HepG2 (cell line): Measurements from ENCODE around the gene GFAP. TPM values are rescaled to one million over a fixed set of nuclear protein-coding genes. Genes with fewer than 3 reads are reported as not detected.

ENCODE experiments used
- ATAC-seq: fragments of 200-7000 bp; cut with Tn5 transposase; 3 replicates; pipeline ENCODE4 v1.9.1; 2020; ENCODE audit warnings: mild to moderate bottlenecking, moderate library complexity
- BruUV-seq: library from RNA; stranded (reverse); fragments of 400-500 nt; replicated peaks from 2 replicates; lab custom pipeline; 2021; lab: Mats Ljungman, UMichigan
- CTCF ChIA-PET: fragments of 300-600 bp; formaldehyde crosslinking; extraction: SDS; loops from one replicate; lab custom pipeline; 2021; ENCODE audit warnings: low total read pairs, inconsistent platforms, low intra/inter-chr PET ratio; lab: Yijun Ruan, JAX
- POLR2A ChIA-PET: fragments of 350-600 bp; sonication (Branson Sonifier 250); formaldehyde crosslinking; loops from one replicate; lab custom pipeline; 2020; ENCODE audit warnings: antibody characterized with exemption, inconsistent platforms; lab: Yijun Ruan, JAX
- DNase-seq: peaks from one replicate; pipeline ENCODE4 v3.0.0-alpha.2; 2015; ENCODE audit warnings: low spot score
- FAIRE-seq: peaks from 3 replicates; lab custom pipeline; 2011; peaks lifted over from hg19 to GRCh38; lab: Jason Lieb, UNC
- H2AFZ ChIP-seq: one replicate; pipeline ENCODE4 v1.6.1; 2011; ENCODE audit warnings: low read length, inconsistent platforms
- H3K27ac ChIP-seq: fragments of 300-600 bp; 3 replicates; pipeline ENCODE4 v1.8.0; 2011; ENCODE audit warnings: mixed run types, mild to moderate bottlenecking, mixed read lengths, low read length, inconsistent platforms; ENCODE audit not compliant: insufficient read depth; ENCODE audit errors: extremely low read length
- H3K27me3 ChIP-seq, 2 experiments: fragments of 200-600 bp in 1 of 2; 2 replicates in 1 of 2; 3 replicates in 1 of 2; pipeline versions ENCODE4 v1.6.0 to v1.8.0; 2011; ENCODE audit warnings: low read length in 2 of 2, mild to moderate bottlenecking in 2 of 2, moderate library complexity in 2 of 2, inconsistent platforms in 1 of 2; ENCODE audit not compliant: insufficient read depth in 2 of 2, control insufficient read depth in 1 of 2
- H3K36me3 ChIP-seq, 2 experiments: fragments of 200-600 bp in 1 of 2; replicated peaks in 1 of 2; 2 replicates in 1 of 2; 3 replicates in 1 of 2; pipeline versions ENCODE4 v1.5.1 to v1.8.0; 2011; ENCODE audit warnings: low read length in 2 of 2, inconsistent platforms in 1 of 2; ENCODE audit not compliant: insufficient read depth in 2 of 2, control insufficient read depth in 1 of 2
- H3K4me1 ChIP-seq: 2 replicates; pipeline ENCODE4 v1.5.1; 2012; ENCODE audit warnings: low read length, inconsistent platforms; ENCODE audit not compliant: insufficient read depth
- H3K4me2 ChIP-seq: 2 replicates; pipeline ENCODE4 v1.6.0; 2011; ENCODE audit warnings: low read depth, low read length, inconsistent platforms
- H3K4me3 ChIP-seq, 3 experiments: fragments of 200-600 bp in 1 of 3; sonication (generic), shearing (Covaris generic) in 1 of 3; replicated peaks in 1 of 3; 2 replicates each; pipeline ENCODE4 v1.5.1; 2011 to 2016; ENCODE audit warnings: low read length in 3 of 3, inconsistent platforms in 2 of 3, low read depth in 2 of 3, mild to moderate bottlenecking in 2 of 3, control low read depth in 1 of 3, mixed read lengths in 1 of 3; ENCODE audit not compliant: insufficient read depth in 1 of 3
- H3K79me2 ChIP-seq: one replicate; pipeline ENCODE4 v1.6.1; 2011; ENCODE audit warnings: low read length, inconsistent platforms; ENCODE audit not compliant: insufficient read depth
- H3K9ac ChIP-seq: 2 replicates; pipeline ENCODE4 v1.6.0; 2011; ENCODE audit warnings: mild to moderate bottlenecking, low read depth, low read length, inconsistent platforms; ENCODE audit not compliant: insufficient read depth
- H3K9me3 ChIP-seq: 2 replicates; pipeline ENCODE4 v1.5.1; 2012; ENCODE audit warnings: mild to moderate bottlenecking, low read length
- H4K20me1 ChIP-seq: 2 replicates; pipeline ENCODE4 v1.6.0; 2011; ENCODE audit warnings: inconsistent platforms, mild to moderate bottlenecking, low read length, moderate library complexity; ENCODE audit not compliant: insufficient read depth
- CBFB ChIP-seq: sonication (generic); formaldehyde crosslinking; IDR thresholded peaks from 2 replicates; pipeline ENCODE4 v1.4.0; 2020; ENCODE audit warnings: missing genetic modification reagents
- HIVEP1 ChIP-seq: sonication (generic); formaldehyde crosslinking; IDR thresholded peaks from 2 replicates; pipeline ENCODE4 v1.4.0; 2020; ENCODE audit warnings: mild to moderate bottlenecking, missing genetic modification reagents
- IRX3 ChIP-seq: sonication (generic); formaldehyde crosslinking; IDR thresholded peaks from 2 replicates; pipeline ENCODE4 v1.8.1; 2023; ENCODE audit warnings: mild to moderate bottlenecking, low read depth, missing genetic modification reagents, borderline replicate concordance
- SMC3 ChIP-seq: IDR thresholded peaks from 2 replicates; pipeline ENCODE4 v1.6.1; 2011; ENCODE audit warnings: low read length, improper control_type of control experiment
- SP4 ChIP-seq: sonication (generic); formaldehyde crosslinking; IDR thresholded peaks from 2 replicates; pipeline ENCODE4 v1.8.1; 2023; ENCODE audit warnings: mild to moderate bottlenecking, missing genetic modification reagents
- WIZ ChIP-seq: sonication (generic); formaldehyde crosslinking; IDR thresholded peaks from 2 replicates; pipeline ENCODE4 v1.5.1; 2020; ENCODE audit warnings: mild to moderate bottlenecking, missing genetic modification reagents
- ZFAT ChIP-seq: sonication (generic); formaldehyde crosslinking; conservative IDR thresholded peaks from 2 replicates; pipeline ENCODE4 v1.8.1; 2023; ENCODE audit warnings: missing genetic modification reagents, inconsistent platforms
- ZNF121 ChIP-seq: sonication (generic); formaldehyde crosslinking; IDR thresholded peaks from 2 replicates; pipeline ENCODE4 v1.5.0; 2020; ENCODE audit warnings: mild to moderate bottlenecking, missing genetic modification reagents
- WGBS: methylation state at CpG from one replicate; pipeline ENCODE4 v1.1.6; 2017; ENCODE audit warnings: low lambda C conversion rate; 5-methylcytosine and 5-hydroxymethylcytosine counted together
- in situ Hi-C: cut with HindIII; loops from 2 replicates; pipeline ENCODE4 v1.10.0; 2017; ENCODE audit warnings: low pct_unique_long_range_greater_than_20kb; ENCODE audit not compliant: extremely low pct_ligation_motif_present
- intact Hi-C: fragments of 100-400 bp; cut with micrococcal nuclease; formaldehyde crosslinking; loops from one replicate; pipeline ENCODE4 v1.10.0; 2022; ENCODE audit not compliant: unreplicated experiment
- polyA plus RNA-seq, 8 experiments: library from polyadenylated mRNA; depleted of rRNA in 3 of 8; stranded (reverse) in 7 of 8; unstranded in 1 of 8; fragments of >200 nt; fragmentation: Illumina TruSeq in 4 of 8; extraction: Trizol in 4 of 8; gene quantifications; 2 replicates each; pipeline versions ENCODE4 v1.2.1 to v1.2.3, GENCODE V29; 2011 to 2016; ENCODE audit warnings: low read depth in 4 of 8, missing spikeins in 1 of 8, mixed read lengths in 1 of 8; ENCODE audit not compliant: insufficient read depth in 1 of 8
- total RNA-seq, 5 experiments: library from RNA; depleted of rRNA; stranded (reverse); fragments of >200 nt; fragmentation: Illumina TruSeq; extraction: Trizol; gene quantifications; 2 replicates each; pipeline ENCODE4 v1.2.3, GENCODE V29; 2016; ENCODE audit warnings: low read depth in 1 of 5
- TF ChIP-seq, protein P1 (sequence below): sonication (generic); formaldehyde crosslinking; IDR thresholded peaks from 2 replicates; pipeline ENCODE4 v1.4.0; 2020; ENCODE audit warnings: missing genetic modification reagents

The GFAP gene
- total and polyA plus RNA-seq, 2 of the 13 experiments (the other 11 are each of a cell fraction or from before 2014, with no cell fraction given), result 0.11 to 0.29 TPM

DNA sequence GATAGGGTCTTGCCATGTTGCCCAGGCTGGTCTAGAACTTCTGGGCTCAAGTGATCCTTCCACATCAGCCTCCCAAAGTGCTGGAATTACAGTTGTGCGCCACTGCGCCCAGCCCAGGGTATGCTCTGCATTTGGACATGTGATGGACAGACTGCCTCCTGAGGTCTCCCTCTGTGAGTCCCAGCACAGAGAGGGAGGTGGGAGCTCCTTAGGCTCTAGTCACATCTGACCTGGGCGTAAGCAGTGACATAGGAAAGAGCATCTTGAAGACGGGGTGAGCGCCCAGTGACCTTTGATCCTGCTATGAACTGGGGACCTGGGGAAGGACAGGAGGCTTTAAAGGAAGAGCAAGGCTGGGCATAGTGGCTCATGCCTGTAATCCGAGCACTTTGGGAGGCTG lies 2.2 kb upstream of the GFAP start:
- Histone ChIP-seq H3K36me3 (no peaks in the 10 kb centered on the region), H3K9ac (no peak overlapping the region), H4K20me1 (no peaks in the 10 kb centered on the region), H2AFZ (no peak overlapping the region), H3K4me3 (no peak overlapping the region), H3K27ac (no peak overlapping the region), H3K27me3 (peaks cover 11 to 42% of the 10 kb centered on the region in 2 experiments; a peak in 4 of 5 replicates), H3K4me1 (peaks cover 45% of the 10 kb centered on the region), H3K79me2 (no peaks in the 10 kb centered on the region), H3K4me2 (no peak overlapping the region), H3K9me3 (no peaks in the 10 kb centered on the region)
- WGBS, result 50% methylated on average over 6 of the region's 6 CpGs
- TF ChIP-seq IRX3 (no peak), SMC3 (no peak), ZNF121 (CRISPR knock-in tag) (peak; percentile 40; the same call in 1 of the 2 replicates), CBFB (CRISPR knock-in tag) (no peak), SP4 (CRISPR knock-in tag) (0 out of 2 replicates have a peak, but pooled peaks have one; percentile 28), HIVEP1 (CRISPR knock-in tag) (no peak), ZFAT (CRISPR knock-in tag) (no peak), WIZ (no peak)
- TF ChIP-seq, protein P1, sequence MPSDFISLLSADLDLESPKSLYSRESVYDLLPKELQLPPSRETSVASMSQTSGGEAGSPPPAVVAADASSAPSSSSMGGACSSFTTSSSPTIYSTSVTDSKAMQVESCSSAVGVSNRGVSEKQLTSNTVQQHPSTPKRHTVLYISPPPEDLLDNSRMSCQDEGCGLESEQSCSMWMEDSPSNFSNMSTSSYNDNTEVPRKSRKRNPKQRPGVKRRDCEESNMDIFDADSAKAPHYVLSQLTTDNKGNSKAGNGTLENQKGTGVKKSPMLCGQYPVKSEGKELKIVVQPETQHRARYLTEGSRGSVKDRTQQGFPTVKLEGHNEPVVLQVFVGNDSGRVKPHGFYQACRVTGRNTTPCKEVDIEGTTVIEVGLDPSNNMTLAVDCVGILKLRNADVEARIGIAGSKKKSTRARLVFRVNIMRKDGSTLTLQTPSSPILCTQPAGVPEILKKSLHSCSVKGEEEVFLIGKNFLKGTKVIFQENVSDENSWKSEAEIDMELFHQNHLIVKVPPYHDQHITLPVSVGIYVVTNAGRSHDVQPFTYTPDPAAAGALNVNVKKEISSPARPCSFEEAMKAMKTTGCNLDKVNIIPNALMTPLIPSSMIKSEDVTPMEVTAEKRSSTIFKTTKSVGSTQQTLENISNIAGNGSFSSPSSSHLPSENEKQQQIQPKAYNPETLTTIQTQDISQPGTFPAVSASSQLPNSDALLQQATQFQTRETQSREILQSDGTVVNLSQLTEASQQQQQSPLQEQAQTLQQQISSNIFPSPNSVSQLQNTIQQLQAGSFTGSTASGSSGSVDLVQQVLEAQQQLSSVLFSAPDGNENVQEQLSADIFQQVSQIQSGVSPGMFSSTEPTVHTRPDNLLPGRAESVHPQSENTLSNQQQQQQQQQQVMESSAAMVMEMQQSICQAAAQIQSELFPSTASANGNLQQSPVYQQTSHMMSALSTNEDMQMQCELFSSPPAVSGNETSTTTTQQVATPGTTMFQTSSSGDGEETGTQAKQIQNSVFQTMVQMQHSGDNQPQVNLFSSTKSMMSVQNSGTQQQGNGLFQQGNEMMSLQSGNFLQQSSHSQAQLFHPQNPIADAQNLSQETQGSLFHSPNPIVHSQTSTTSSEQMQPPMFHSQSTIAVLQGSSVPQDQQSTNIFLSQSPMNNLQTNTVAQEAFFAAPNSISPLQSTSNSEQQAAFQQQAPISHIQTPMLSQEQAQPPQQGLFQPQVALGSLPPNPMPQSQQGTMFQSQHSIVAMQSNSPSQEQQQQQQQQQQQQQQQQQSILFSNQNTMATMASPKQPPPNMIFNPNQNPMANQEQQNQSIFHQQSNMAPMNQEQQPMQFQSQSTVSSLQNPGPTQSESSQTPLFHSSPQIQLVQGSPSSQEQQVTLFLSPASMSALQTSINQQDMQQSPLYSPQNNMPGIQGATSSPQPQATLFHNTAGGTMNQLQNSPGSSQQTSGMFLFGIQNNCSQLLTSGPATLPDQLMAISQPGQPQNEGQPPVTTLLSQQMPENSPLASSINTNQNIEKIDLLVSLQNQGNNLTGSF, result no peak
- no peak for ATAC-seq
- CTCF ChIA-PET, result no interaction called here
- in situ Hi-C loops (no loop called here), intact Hi-C loops (no loop called here)
- no peak for FAIRE-seq
- POLR2A ChIA-PET, result no interaction called here
- BruUV-seq, result no TSS peak
- no peak for DNase-seq
